ENCODE results near the gene MARK3. TPM values are rescaled to one million over a fixed set of nuclear protein-coding genes. Genes with fewer than 3 reads are reported as not detected.

Gene MARK3
- total RNA-seq, 1 experiment from 2014 or later: 81.9 TPM

- Histone ChIP-seq H2AFZ (ENCODE audit: low read length) (no peak overlapping the region), H3K18ac (ENCODE audit: insufficient read length, low read depth, low read length) (no peak overlapping the region), H3T11ph (ENCODE audit: low read length) (no peak overlapping the region), H4K20me1 (ENCODE audit: control insufficient read depth, insufficient read depth, insufficient read length) (no peaks in the 10 kb centered on the region), H2BK5ac (ENCODE audit: insufficient read length, low read length) (no peak overlapping the region), H3K23me2 (ENCODE audit: insufficient read length, low read depth, low read length, poor library complexity, severe bottlenecking) (no peaks in the 10 kb centered on the region), H3K79me2 (ENCODE audit: insufficient read depth, low read length) (no peaks in the 10 kb centered on the region), H3K4me2 (ENCODE audit: insufficient read depth, insufficient read length, low read length) (no peak overlapping the region), H2BK12ac (ENCODE audit: insufficient read length, low read depth, low read length) (no peak overlapping the region), H2AK5ac (ENCODE audit: insufficient read length, low read length) (no peak overlapping the region), H3K4ac (ENCODE audit: low read depth, low read length) (no peak overlapping the region), H3K27ac (ENCODE audit: insufficient read length, low read depth, low read length) (no peak overlapping the region), H2BK120ac (ENCODE audit: low read depth, low read length, poor library complexity, severe bottlenecking) (no peak overlapping the region), H2BK15ac (ENCODE audit: low read depth, low read length) (no peak overlapping the region), H3K79me1 (ENCODE audit: insufficient read depth, low read depth, low read length, poor library complexity, severe bottlenecking) (no peaks in the 10 kb centered on the region), H3K56ac (ENCODE audit: insufficient read length, low read depth, low read length) (no peak overlapping the region), H4K5ac (ENCODE audit: insufficient read length, low read depth, low read length) (no peak overlapping the region), H4K8ac (replicated peaks; ENCODE audit: insufficient read length, low read depth, low read length) (no peak overlapping the region), H3K9me3 (ENCODE audit: control insufficient read depth, low read depth, low read length) (no peaks in the 10 kb centered on the region), H4K91ac (ENCODE audit: insufficient read length, low read depth, low read length) (no peak overlapping the region), H3K4me1 (ENCODE audit: insufficient read depth, low read length) (no peaks in the 10 kb centered on the region), H3K9ac (ENCODE audit: extremely low read depth, insufficient read length, low read length) (no peak overlapping the region), H2BK20ac (ENCODE audit: low read depth, low read length, poor library complexity, severe bottlenecking) (no peak overlapping the region), H3K14ac (ENCODE audit: insufficient read depth, low read length) (no peak overlapping the region), H3K27me3 (ENCODE audit: insufficient read depth, low read length) (no peaks in the 10 kb centered on the region), H3K23ac (ENCODE audit: insufficient read length, low read depth, low read length) (no peak overlapping the region)
- Mint-ChIP-seq H3K4me3 (no peak overlapping the region), H3K36me3 (ENCODE audit: insufficient read depth in 1 of 3, low read depth in 3 of 3) (peaks cover 30 to 69% (median 57%) of the 10 kb centered on the region in 3 experiments; a peak in 6 of 7 replicates), H3K27me3 (ENCODE audit: low read depth) (no peaks in the 10 kb centered on the region), H3K27ac (no peak overlapping the region), H3K9me3 (no peaks in the 10 kb centered on the region), H3K4me1 (no peaks in the 10 kb centered on the region)
- TF ChIP-seq CTCF (conservative IDR thresholded peaks at IDR 0.05): no peak
- no peak for DNase-seq
- no CpG with 5 or more reads among the region's 5 CpGs for WGBS (ENCODE audit: extremely low coverage, insufficient read length, low lambda C conversion rate)
These were observed 91.4 kb downstream of the MARK3 start for GRCh38 chr14:103476631-103477030.

Measured in H9 (cell line).